ENCODE results near the gene DCTN3. TPM values are rescaled to one million over a fixed set of nuclear protein-coding genes. Genes with fewer than 3 reads are reported as not detected.

DCTN3 gene
- total and polyA plus RNA-seq, 9 of the 15 experiments (the other 6 are each of a cell fraction or from before 2014, with no cell fraction given) = 11.0 to 51.0 (median 41.9) TPM

- BruUV-seq (replicated peaks) = no TSS peak
- Histone ChIP-seq H3K9ac (ENCODE audit: insufficient read depth in 1 of 2, low read depth in 2 of 2, low read length in 2 of 2) (no peak overlapping the region), H3K9me1 (ENCODE audit: control insufficient read depth, insufficient read depth, low read length) (no peaks in the 10 kb centered on the region), H3K4me3 (no peak overlapping the region), H3K27ac (ENCODE audit: extremely low read depth, low read depth, low read length) (no peak overlapping the region), H3K9me3 (replicated peaks; ENCODE audit: control insufficient read depth, insufficient read depth, low read depth, low read length) (no peaks in the 10 kb centered on the region), H2AFZ (ENCODE audit: low read depth, low read length) (no peak overlapping the region), H3K4me2 (ENCODE audit: insufficient read depth, low read length) (no peak overlapping the region), H3K36me3 (ENCODE audit: control insufficient read depth, insufficient read depth, low read length) (no peaks in the 10 kb centered on the region), H3K27me3 (ENCODE audit: control insufficient read depth in 2 of 2, insufficient read depth in 2 of 2, low read length in 2 of 2) (peaks cover 13 to 79% of the 10 kb centered on the region in 2 experiments), H3K79me2 (ENCODE audit: control insufficient read depth, insufficient read depth, low read length) (no peaks in the 10 kb centered on the region), H4K20me1 (replicated peaks; ENCODE audit: control insufficient read depth, insufficient read depth, low read length) (peaks cover 4% of the 10 kb centered on the region; the same call in 1 of the 2 replicates), H3K4me1 (replicated peaks in 1 of 2; ENCODE audit: control insufficient read depth in 2 of 2, insufficient read depth in 2 of 2, low read length in 2 of 2) (no peaks in the 10 kb centered on the region)
- DNase-seq (ENCODE audit: extremely low read depth in 1 of 4, low spot score in 3 of 4) (no peak), FAIRE-seq (no peak), ATAC-seq (no peak)
- TF ChIP-seq NCOA6 (IDR thresholded peaks at IDR 0.05) = no peak
- TF ChIP-seq MXI1 (IDR thresholded peaks at IDR 0.05; ENCODE audit: low read depth, low read length) = no peak
- no peak for TF ChIP-seq ZBTB11 (CRISPR knock-in tag; IDR thresholded peaks at IDR 0.05)
- in situ Hi-C loops (cut with MboI) = no loop called here
- 0% methylated on average over 10 of the region's 12 CpGs for WGBS (ENCODE audit: insufficient coverage, low coverage, missing lambda C conversion rate)
- intact Hi-C loops (cut with micrococcal nuclease) = no loop called here
- POLR2A ChIA-PET = interaction anchor here (0.6 kb wide), 1 partner anchor 10 kb away, joined by 3 read pairs; no protein-coding TSS in a partner anchor
- CTCF ChIA-PET (ENCODE audit: low intra/inter-chr PET ratio) = no interaction called here
Measured at GRCh38 chr9:34571481-34571810, 48.8 kb downstream of the DCTN3 start.

Data from K562 (cell line).